HG02852 (cell line): ENCODE data around the gene GPS1.
"Not testable (repeated sequence)": the region's sequence is repeated elsewhere in the genome, so short reads cannot be mapped to it uniquely, and the experiment has no call there.

Source experiments
- ATAC-seq: cut with Tn5 transposase; IDR thresholded peaks from one replicate; pipeline ENCODE4 v1.9.1; 2021; ENCODE audit warnings: mild to moderate bottlenecking, moderate library complexity; ENCODE audit not compliant: unreplicated experiment

Gene GPS1

DNA sequence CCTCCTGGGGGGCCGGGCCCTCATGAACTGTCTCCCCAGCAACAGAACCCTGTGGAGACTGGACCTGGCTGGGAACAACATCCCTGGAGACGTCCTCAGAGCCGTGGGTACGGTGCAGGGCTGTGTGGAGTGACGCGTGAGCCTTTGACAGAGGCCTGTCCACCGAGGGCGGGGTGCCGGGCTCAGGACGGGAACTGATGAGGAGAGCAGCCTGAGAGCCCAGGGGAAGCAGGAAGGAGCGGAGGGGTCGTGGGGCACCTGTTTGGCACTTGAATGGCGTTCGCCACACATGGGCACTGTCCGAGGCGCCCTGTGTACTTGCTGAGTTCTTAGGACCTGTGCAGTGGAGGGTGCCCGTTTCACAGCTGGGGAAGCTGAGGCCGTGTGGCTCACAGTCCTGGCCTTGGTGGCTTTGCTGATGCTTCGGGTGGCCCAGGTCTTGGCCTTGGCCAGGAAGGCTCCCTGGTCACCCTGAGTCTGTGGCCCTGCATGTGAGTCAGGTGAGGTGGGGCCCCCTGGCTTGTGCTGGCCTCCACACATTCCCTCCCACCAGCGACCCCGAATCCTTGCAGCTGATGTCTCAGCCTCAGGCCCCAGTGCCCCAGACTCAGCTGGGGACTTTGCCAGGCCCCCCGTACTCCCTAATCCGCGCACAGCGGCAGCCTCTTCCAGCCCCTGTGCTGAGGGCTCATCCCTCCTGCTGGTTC is 26.1 kb upstream of the GPS1 start:
- ATAC-seq = no peak

DNA sequence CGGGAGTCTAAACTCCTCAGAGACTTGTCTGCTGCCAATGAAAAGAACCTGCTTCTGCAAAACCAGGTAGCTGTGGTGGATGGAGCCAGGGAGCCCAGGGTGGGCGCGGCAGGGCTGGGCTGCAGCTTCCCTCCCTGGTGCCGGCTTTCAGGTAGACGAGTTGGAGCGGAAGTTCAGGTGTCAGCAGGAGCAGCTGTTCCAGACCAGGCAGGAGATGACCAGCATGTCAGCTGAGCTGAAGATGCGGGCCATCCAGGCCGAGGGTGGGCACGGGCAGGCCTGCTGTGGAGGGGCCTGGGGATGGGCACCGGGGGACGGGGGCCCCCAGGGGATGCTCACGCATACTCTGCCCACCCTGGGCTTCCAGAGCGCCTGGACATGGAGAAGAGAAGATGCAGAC is 23.5 kb upstream of the GPS1 start:
- ATAC-seq = no peak

DNA sequence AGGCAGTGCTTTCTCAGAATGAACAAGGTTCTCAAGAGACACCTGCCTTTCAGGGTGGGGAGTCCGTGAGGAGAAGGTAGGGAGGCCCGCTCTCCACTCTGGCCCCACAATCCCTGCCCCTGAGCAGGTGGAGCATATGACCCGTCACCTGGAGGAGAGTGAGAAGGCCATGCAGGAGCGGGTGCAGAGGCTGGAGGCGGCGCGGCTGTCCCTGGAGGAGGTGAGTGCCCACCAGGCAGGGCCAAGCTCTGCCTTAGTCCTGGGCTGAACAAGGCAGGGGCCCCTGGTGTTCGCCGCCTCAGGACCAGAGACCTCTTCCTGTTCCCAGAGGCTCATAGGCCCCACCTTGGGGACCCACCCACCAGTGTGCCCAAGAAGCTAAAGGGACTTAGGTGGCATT is 22.7 kb upstream of the GPS1 start:
- no peak for ATAC-seq

DNA sequence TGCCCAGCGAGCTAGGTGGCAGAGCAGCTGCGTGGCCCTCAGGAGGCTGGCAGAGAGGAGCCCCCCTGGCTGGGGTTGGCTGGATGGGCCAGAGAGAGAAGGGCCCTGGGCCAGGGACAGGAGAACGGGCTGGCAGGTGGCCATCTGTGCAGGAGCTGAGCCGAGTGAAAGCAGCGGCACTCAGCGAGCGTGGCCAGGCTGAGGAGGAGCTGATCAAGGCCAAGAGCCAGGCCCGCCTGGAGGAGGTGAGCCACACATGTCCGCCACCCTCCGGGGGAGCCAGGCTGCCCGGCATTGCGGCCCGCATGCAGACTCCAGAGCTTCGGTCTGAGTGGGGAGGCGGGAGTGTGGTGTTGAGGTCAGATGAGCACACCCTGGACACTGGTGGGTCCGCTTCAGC is 22.3 kb upstream of the GPS1 start:
- ATAC-seq = no peak

DNA sequence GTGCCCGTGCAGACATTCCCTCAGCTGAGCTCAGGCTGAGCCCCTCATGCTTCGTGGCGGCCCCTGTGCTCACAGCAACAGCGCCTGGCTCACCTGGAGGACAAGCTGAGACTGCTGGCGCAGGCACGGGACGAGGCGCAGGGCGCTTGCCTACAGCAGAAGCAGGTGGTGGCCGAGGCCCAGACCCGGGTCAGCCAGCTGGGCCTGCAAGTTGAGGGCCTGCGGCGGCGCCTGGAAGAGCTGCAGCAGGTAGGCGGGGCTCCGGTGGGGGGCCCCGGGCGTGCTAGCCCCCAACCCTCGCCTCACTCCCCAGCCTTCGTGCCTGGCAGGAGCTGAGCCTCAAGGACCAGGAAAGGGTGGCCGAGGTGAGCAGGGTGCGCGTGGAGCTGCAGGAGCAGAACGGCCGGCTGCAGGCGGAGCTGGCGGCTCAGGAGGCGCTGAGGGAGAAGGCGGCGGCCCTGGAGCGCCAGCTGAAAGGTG is 21.7 kb upstream of the GPS1 start:
- no peak for ATAC-seq

DNA sequence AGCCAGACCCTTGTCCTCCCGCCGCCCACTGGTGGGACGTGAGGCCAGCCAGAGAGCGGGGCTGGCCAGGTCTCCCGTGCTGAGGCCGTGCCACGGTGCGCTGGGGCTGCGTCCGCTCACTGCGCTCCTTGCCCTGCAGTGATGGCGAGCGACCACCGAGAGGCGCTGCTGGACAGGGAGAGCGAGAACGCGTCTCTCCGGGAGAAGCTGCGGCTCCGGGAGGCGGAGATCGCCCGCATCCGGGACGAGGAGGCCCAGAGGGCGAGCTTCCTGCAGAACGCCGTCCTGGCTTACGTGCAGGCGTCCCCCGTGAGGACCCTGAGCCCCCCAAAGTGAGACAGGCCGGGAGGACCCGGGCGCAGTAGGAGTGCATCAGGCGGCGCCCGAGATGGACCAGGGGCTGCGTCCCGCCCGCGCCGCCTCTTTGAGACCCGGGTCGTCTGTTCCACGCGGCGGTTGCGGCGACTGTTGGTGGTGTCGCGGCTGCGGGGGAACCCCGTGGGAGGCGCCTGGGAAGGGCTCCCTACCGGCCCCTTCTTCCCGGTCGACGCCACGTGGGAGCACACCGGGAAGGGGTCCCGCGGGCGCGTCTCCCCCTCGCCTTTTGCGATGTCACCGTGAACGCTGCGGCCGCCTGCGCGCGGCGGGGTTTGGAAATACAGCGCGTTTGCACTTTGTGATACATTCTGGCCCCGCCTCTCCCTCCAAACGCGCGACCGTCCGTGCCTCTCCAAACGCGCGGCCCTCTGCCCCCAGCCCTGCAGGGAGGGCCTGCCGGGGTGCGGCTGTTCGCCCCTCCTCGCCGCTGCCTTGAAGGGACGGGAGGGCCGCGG is 21.0 kb upstream of the GPS1 start:
- peak; percentile 42 for ATAC-seq

DNA sequence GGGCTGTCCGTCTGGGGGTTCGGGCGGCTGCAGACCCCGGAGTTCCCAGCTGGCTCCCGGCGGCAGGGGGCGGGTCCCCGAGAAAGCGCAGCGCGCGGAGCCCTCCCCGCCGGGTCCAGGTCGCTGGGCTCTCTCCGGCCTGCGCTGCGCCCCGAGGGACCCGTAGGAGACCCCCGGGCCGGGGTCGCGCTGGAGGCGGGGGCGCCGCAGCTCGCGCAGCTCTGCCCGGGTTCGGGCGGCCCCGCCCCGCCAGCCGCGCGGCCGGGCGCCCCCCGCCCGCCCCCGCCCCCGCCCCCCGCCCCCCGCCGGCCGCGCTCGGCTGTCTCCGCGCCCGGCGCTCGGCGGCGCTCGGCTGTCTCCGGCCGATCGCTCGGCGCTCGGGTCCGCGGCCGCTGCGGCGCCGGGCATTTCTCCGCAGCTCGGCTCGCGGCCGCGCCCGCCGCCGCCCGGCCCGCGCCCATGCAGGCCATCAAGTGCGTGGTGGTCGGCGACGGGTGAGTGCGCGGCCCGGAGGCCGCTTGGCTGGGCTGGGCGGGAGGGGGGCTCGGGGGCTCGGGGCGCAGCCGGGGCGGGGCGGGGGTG is 20.3 kb upstream of the GPS1 start, which contains the start of gene RAC3:
RAC3 (plus strand) TSS at position 376 of the 582 bp plus-strand sequence; CDS start at position 460, 84 bp downstream.
- ATAC-seq = no peak

DNA sequence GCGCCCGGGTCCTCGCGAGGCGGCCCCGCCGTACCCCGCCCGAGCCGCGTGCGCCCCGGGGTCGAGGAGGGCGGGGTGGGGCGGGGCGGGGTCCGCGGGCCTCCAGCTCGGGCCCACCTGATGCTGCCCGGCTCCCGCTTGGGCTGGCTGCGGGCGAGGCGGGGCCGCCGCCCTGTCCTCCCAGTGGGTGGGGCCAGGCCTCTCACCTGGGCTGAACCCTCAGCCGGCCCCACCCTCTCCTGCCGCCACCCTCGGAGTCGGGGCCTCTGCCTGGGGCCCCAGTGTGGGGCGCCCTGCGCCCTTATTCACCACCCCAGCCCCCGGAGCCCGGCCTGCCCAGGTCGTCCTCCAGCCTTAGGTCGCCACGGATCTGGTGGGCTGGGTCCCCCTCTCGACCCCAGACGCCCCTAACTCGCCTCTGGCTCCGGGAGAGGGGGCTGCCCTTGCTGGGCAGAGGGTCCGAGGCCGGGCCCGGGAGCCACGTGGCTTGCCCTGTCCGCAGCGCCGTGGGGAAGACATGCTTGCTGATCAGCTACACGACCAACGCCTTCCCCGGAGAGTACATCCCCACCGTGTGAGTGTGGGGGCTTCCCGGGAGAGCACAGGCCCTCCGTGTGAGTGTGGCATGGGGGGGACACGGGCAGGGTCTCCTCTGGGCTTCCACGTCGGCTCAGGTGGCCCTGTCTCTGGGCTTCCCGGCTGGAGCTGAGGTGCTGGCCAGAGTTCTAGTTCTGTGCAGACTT is 19.6 kb upstream of the GPS1 start:
- no peak for ATAC-seq

DNA sequence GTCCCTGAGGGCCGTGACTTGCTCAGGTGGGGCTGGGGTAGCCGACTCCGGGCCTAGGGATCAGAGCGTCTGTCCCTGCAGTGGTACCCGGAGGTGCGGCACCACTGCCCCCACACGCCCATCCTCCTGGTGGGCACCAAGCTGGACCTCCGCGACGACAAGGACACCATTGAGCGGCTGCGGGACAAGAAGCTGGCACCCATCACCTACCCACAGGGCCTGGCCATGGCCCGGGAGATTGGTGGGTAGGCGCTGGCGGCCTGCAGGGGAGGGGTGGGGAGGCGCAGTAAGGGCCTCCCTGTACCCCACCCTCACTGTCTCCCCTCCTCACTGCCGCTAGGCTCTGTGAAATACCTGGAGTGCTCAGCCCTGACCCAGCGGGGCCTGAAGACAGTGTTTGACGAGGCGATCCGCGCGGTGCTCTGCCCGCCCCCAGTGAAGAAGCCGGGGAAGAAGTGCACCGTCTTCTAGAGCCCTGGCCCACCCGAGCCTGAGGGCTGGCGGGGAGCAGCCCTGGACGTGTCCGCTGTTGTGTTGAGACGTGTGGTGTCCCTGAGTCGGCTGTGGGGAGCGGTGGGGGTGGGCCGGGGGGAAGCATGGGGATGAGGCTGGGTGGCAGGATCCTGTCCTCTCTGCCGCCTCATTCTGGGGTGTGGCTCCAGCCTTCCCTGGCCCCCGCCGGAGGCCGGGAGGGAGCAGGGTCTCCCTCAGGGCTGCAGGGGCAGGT is 18.2 kb upstream of the GPS1 start:
- ATAC-seq = no peak

DNA sequence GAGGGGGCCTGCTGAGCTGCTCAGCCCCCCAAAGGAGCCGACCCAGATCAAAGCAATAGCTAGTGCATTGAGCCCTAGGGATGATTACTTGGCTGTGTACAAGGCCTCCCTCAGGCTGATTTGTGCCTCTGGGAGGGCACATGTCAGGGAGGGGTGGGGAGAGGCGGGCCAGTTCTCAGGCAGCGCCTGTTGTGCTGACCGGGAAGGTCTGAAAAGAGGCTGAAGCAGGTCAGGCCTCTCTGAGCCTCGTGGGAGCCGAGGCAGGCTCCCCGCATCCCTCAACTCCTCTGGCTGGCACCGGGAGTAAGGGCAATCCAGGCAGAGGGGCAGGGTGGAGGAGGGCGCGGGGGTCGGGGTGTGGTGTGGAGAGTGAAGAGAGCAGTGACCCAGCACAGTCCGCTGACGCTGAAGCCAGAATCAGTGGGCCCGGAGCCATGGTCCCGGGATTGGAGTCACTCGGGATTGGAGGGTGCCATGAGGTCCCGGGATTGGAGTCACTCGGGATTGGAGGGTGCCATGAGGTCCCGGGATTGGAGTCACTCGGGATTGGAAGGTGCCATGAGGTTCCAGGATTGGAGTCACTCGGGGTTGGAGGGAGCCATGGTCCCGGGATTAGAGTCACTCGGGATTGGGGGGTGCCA is 17.2 kb upstream of the GPS1 start:
- ATAC-seq = no peak

DNA sequence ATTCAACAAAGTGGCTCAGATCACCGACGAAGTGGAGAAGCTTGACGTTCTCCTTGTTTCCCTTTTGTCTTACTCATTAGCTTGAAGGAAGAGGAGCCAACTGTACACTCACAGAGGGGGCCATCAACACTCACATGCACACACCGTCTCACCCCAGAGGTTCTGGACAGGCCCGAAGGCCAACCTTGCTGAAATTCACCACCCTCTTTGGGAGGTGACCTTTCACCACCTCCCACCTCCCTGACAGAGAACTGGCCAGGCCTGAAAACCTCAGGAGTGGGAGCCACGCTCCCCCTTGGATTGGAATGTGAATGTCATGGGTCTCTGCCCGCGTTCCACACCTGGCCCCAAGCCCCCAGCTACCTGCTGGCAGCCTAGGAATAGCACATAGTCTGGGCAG is 16.2 kb upstream of the GPS1 start:
- no peak for ATAC-seq

DNA sequence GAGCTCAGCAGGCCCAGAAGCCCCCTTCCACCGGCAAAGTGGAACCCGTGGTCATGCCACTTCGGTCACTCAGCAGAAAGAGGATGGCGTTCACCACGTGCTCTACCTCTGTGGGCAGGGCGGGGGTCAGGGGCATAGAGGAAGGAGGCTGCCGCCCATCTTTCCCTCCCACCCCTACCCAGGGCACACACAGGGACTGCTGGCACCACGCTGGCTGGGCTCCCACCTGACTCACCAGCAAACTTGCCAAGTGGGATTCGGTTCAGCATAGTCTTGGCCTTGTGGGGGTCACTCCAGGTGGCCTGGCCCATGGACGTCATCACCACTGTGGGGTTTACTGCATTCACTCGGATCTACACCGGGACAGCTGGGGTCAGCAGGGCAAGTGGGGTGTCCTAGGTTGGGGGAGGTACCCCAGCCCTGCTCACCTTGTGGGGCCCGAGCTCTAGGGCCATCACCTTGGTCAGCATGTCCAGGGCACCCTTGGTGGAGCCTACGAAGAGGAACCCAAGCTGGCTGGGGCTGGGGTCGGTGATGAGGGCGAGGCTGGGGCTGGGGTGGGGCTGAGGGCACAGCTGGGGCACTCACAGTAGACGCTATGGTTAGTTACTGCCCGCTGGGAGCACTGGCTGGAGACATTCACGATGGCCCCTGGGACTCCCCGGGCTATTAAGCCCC is 15.6 kb upstream of the GPS1 start:
- no peak for ATAC-seq

DNA sequence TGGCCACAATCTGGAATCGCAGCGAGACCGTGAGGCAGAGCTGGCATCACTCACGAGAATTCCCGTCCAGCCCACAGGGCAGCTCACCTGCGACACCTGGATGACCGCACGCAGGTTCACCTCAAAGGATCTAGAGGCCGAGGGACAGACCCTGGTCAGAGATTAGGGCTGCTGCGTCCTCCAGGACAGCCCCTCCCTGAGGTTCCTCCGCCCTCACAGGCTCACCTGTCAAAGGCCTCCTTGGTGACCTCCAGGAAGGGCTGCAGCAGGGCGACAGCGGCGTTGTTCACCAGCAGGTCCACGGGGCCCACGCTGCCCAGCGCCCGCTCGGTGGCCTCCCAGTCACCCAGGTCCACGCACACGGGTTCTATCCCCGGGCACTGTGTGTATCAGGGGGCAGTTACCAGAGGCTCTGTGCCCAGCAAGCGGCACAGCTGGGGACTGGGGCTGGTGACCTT is 15.0 kb upstream of the GPS1 start:
- ATAC-seq = no peak

DNA sequence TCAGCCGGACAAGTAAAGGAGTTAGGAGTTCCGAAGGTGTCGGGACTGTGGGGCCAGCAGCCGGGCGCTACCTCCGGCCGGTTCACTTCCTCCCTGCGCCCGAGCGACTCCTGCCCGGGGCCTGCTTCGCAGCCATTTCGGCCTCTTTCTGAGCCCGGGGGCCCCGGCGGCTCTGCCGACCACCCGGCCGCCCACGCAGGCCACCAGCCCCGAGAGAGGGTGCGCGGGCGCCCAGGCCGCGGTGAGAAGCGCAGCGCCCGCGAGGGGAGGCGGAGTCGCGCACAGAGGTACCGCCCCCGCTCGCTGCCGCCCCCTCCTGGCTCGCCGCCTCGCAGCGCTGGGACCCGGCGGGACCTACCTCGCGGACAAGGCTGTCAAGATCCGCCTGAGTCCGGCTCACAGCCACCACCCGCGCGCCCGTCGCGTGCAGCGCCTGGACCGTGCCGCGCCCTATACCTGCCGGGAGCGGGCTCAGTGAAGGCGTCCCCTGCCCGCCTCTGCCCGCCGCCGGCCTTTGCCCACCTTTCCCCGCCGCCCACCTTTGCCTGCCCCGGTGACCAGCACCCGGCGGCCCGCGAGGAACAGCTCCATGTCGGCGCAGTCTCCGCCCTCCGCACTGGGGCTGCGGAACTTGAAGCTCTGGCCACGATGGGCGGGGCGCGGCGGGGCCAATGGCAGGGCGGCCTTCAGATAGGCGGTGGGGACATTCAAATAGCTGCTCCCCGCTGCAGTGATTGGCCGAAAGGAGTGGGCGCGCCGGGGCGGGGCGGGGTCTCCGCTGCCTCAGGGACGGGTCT is 14.4 kb upstream of the GPS1 start, which contains the start of gene DCXR:
DCXR (minus strand) TSS at position 606 of the 797 bp plus-strand sequence; CDS start at position 591, 15 bp downstream.
- ATAC-seq = peak; percentile 88

DNA sequence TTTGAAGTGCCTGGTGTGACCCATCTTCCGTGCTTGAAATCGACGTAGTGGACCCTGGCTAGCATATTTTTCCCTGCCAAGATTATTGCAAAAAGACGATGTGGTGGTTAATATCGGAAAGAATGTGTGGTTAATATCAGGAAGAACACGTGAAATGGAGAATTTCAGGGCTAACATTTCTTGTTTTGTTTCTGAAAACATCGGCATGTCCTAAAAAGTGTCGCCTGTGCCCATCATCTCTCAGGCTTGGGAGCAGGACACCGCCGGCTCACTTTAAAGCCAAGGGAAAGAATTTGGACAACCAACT is 13.9 kb upstream of the GPS1 start:
- no peak for ATAC-seq

DNA sequence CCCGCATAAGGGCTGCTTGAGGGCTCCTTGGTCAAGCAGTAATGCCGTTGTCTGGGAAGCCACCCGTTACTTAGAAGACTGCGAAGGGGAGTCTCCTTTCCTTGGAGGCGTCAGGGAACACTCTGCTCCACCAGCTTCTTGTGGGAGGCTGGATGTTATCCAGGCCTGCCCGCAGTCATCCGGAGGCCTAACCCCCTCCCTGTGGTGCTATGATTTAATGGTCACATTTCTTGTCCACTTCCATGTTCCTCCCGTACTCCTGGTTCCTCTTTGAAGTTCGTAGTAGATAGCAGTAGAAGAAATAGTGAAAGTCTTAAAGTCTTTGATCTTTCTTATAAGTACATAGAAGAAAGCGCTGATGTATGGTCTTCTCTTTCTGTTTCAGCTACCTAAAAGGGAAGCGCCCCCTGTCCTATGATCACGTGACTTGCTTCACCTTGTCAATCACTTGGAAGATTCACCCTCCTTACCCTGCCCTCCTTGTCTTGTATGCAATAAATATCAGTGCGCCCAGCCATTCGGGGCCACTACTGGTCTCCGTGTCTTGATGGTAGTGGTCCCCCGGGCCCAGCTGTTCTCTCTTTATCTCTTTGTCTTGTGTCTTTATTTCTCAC is 12.8 kb upstream of the GPS1 start:
- not testable (repeated sequence) for ATAC-seq

DNA sequence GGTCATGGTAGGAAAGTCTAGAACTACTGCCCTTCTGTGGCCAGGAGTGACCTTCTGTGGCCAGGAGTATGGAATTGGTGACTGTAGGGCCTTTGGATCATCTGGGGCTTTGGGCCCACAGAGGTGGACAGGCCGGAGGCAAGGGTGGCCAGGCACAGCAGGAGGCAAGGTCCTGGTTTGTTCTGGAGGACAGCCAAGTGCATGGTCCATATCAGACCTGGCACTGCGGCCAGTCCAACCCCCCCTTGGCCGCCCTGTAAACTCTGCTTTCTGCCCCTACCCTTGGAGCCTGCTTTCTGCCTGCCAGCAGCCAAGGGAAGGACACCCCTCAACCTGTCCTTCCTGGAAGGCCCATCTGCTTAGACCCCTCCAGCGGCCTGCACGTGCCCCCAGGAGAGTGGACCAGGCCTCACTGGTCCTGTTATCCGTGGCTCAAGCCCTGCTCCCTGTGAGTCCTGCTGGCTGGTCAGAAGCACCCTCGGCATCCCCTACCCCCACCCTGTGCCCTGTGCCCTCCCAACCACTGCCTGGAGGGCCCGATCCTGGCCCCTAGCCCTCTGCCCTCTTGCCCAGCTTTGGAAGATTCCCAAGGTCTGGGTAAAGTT is 11.9 kb upstream of the GPS1 start:
- no peak for ATAC-seq
